ENCODE data around the gene CCL8.

CCL8 gene

GRCh38 chr17:34307110-34307509 is 12.1 kb upstream of the CCL8 start:
- Histone ChIP-seq H3K9me3 (no peaks in the 10 kb centered on the region), H3K27me3 (no peaks in the 10 kb centered on the region; the same call in 1 of the 2 replicates), H3K36me3 (no peaks in the 10 kb centered on the region), H3K4me1 (no peaks in the 10 kb centered on the region), H3K4me3 (ENCODE audit: low read depth, low read length) (no peak overlapping the region)
- no peak for TF ChIP-seq CTCF (IDR thresholded peaks at IDR 0.05; ENCODE audit: low read depth, low read length)
- no peak for DNase-seq

GRCh38 chr17:34308371-34308770 is 10.9 kb upstream of the CCL8 start:
- peaks cover under 1% of the 10 kb centered on the region; the same call in 1 of the 2 replicates for H3K27me3 ChIP-seq
- no peaks in the 10 kb centered on the region for H3K9me3 ChIP-seq
- H3K4me1 ChIP-seq, result no peaks in the 10 kb centered on the region
- no peaks in the 10 kb centered on the region for H3K36me3 ChIP-seq
- no peak for TF ChIP-seq CTCF (IDR thresholded peaks at IDR 0.05; ENCODE audit: low read depth, low read length)
- H3K4me3 ChIP-seq (ENCODE audit: low read depth, low read length), result no peak overlapping the region
- DNase-seq, result no peak

GRCh38 chr17:34311291-34311690 is 7.9 kb upstream of the CCL8 start:
- Histone ChIP-seq H3K4me3 (ENCODE audit: low read depth, low read length) (no peak overlapping the region), H3K27me3 (peaks cover 15% of the 10 kb centered on the region; the same call in 1 of the 2 replicates), H3K9me3 (no peaks in the 10 kb centered on the region), H3K36me3 (no peaks in the 10 kb centered on the region), H3K4me1 (no peaks in the 10 kb centered on the region)
- no peak for DNase-seq
- no peak for TF ChIP-seq CTCF (IDR thresholded peaks at IDR 0.05; ENCODE audit: low read depth, low read length)

GRCh38 chr17:34312080-34312479 is 7.2 kb upstream of the CCL8 start:
- no peak for TF ChIP-seq CTCF (IDR thresholded peaks at IDR 0.05; ENCODE audit: low read depth, low read length)
- Histone ChIP-seq H3K36me3 (no peaks in the 10 kb centered on the region), H3K27me3 (peaks cover 15% of the 10 kb centered on the region; the same call in 1 of the 2 replicates), H3K4me3 (ENCODE audit: low read depth, low read length) (no peak overlapping the region), H3K9me3 (no peaks in the 10 kb centered on the region), H3K4me1 (no peaks in the 10 kb centered on the region)
- DNase-seq, result no peak

GRCh38 chr17:34313164-34313563 is 6.1 kb upstream of the CCL8 start:
- Histone ChIP-seq H3K36me3 (no peaks in the 10 kb centered on the region), H3K4me3 (ENCODE audit: low read depth, low read length) (no peak overlapping the region), H3K27me3 (peaks cover 15% of the 10 kb centered on the region; the same call in 1 of the 2 replicates), H3K9me3 (no peaks in the 10 kb centered on the region), H3K4me1 (no peaks in the 10 kb centered on the region)
- no peak for TF ChIP-seq CTCF (IDR thresholded peaks at IDR 0.05; ENCODE audit: low read depth, low read length)
- no peak for DNase-seq

- Histone ChIP-seq H3K4me3 (ENCODE audit: low read depth, low read length) (no peak overlapping the region), H3K36me3 (no peaks in the 10 kb centered on the region), H3K27me3 (peaks cover 15% of the 10 kb centered on the region; the same call in 1 of the 2 replicates), H3K4me1 (no peaks in the 10 kb centered on the region), H3K9me3 (no peaks in the 10 kb centered on the region)
- no peak for DNase-seq
- TF ChIP-seq CTCF (IDR thresholded peaks at IDR 0.05; ENCODE audit: low read depth, low read length), result no peak
Observed at GRCh38 chr17:34314279-34314678, 5.0 kb upstream of the CCL8 start.

Data from BE2C (cell line).